K562 (cell line): ENCODE measurements around the gene RPF1. TPM values are rescaled to one million over a fixed set of nuclear protein-coding genes. Genes with fewer than 3 reads are reported as not detected.

Source experiments
- JUNB ChIP-seq: fragments of 450-650 bp; formaldehyde crosslinking; conservative IDR thresholded peaks from 2 replicates; pipeline ENCODE4 v1.4.0; 2020; ENCODE audit warnings: mild to moderate bottlenecking
- MED1 ChIP-seq: sonication (generic); formaldehyde crosslinking; IDR thresholded peaks from 2 replicates; pipeline ENCODE4 v1.8.1; 2023; ENCODE audit warnings: missing genetic modification reagents, borderline replicate concordance
- RBM17 ChIP-seq: fragments of 200-400 bp; formaldehyde crosslinking; IDR thresholded peaks from 2 replicates; pipeline ENCODE4 v1.6.1; 2017; ENCODE audit warnings: low read depth, mild to moderate bottlenecking, low read length, borderline replicate concordance
- RBM34 ChIP-seq: fragments of 200-400 bp; formaldehyde crosslinking; IDR thresholded peaks from 2 replicates; pipeline ENCODE4 v1.6.1; 2018; ENCODE audit warnings: low read length, borderline replicate concordance; ENCODE audit not compliant: insufficient read depth
- TAL1 ChIP-seq: fragments of 450-650 bp; IDR thresholded peaks from 2 replicates; pipeline ENCODE4 v1.6.1; 2016; ENCODE audit warnings: mild to moderate bottlenecking
- TRIM28 ChIP-seq: fragments of 450-650 bp; IDR thresholded peaks from 2 replicates; pipeline ENCODE4 v1.6.1; 2017
- ZFP1 ChIP-seq: fragments of 450-650 bp; formaldehyde crosslinking; IDR thresholded peaks from 2 replicates; pipeline ENCODE4 v1.4.0; 2020; ENCODE audit warnings: mild to moderate bottlenecking, mixed read lengths
- ZKSCAN3 ChIP-seq: fragments of 250-450 bp; sonication (Bioruptor Pico); IDR thresholded peaks from 2 replicates; pipeline ENCODE4 v1.4.0; 2020
- ZNF146 ChIP-seq: IDR thresholded peaks from one replicate; pipeline ENCODE4 v1.6.1; 2018; ENCODE audit warnings: missing compliant biosample characterization; ENCODE audit not compliant: unreplicated experiment
- ZNF165 ChIP-seq: fragments of 250-450 bp; sonication (Bioruptor Pico); IDR thresholded peaks from 2 replicates; pipeline ENCODE4 v1.4.0; 2020; ENCODE audit warnings: borderline replicate concordance
- ZNF274 ChIP-seq: IDR thresholded peaks from 2 replicates; pipeline ENCODE4 v1.6.1; 2011; ENCODE audit warnings: low read depth, mild to moderate bottlenecking, low read length, moderate library complexity, borderline replicate concordance
- ZNF282 ChIP-seq: sonication (generic); formaldehyde crosslinking; IDR thresholded peaks from 2 replicates; pipeline ENCODE4 v1.8.1; 2023; ENCODE audit warnings: missing genetic modification reagents
- ZNF589 ChIP-seq: fragments of 200-800 bp; sonication (Bioruptor generic); IDR thresholded peaks from 2 replicates; pipeline ENCODE4 v1.6.1; 2016; ENCODE audit warnings: low read depth, missing genetic modification characterization, missing compliant biosample characterization
- ZNF778 ChIP-seq: fragments of 450-650 bp; formaldehyde crosslinking; IDR thresholded peaks from 2 replicates; pipeline ENCODE4 v1.4.0; 2020; ENCODE audit warnings: mild to moderate bottlenecking, moderate library complexity
- polyA plus RNA-seq, 8 experiments: library from polyadenylated mRNA; depleted of rRNA in 4 of 8; stranded (reverse) in 5 of 8; unstranded in 3 of 8; fragments of >200 nt; fragmentation: Nextera tagmentation in 2 of 8; fragmentation: Illumina TruSeq in 1 of 8; extraction: Ambion mirVana in 2 of 8; extraction: Trizol in 1 of 8; gene quantifications; 2 replicates each; pipeline versions ENCODE4 v1.2.1 to v1.2.3, GENCODE V29; 2011 to 2014; ENCODE audit warnings: inconsistent platforms in 1 of 8, missing spikeins in 1 of 8
- total RNA-seq, 7 experiments: library from RNA; depleted of rRNA in 6 of 7; stranded (reverse); fragments of >200 nt in 6 of 7; fragmentation: Illumina TruSeq in 2 of 7; extraction: Trizol in 2 of 7; gene quantifications; 2 replicates each; pipeline versions ENCODE4 v1.2.1 to v1.2.3, GENCODE V29; 2011 to 2021; ENCODE audit warnings: low replicate concordance in 1 of 7
- TF ChIP-seq, protein P1 (sequence below): fragments of 450-650 bp; IDR thresholded peaks from 2 replicates; pipeline ENCODE4 v1.6.1; 2017; ENCODE audit warnings: antibody characterized with exemption, mild to moderate bottlenecking
- TF ChIP-seq, protein P2 (sequence below): sonication (generic); formaldehyde crosslinking; IDR thresholded peaks from 2 replicates; pipeline ENCODE4 v1.9.0; 2022; ENCODE audit warnings: mild to moderate bottlenecking, missing genetic modification reagents

RPF1 gene
- total and polyA plus RNA-seq, 9 of the 15 experiments (the other 6 are each of a cell fraction or from before 2014, with no cell fraction given) = 52.4 to 156 (median 90.2) TPM

DNA sequence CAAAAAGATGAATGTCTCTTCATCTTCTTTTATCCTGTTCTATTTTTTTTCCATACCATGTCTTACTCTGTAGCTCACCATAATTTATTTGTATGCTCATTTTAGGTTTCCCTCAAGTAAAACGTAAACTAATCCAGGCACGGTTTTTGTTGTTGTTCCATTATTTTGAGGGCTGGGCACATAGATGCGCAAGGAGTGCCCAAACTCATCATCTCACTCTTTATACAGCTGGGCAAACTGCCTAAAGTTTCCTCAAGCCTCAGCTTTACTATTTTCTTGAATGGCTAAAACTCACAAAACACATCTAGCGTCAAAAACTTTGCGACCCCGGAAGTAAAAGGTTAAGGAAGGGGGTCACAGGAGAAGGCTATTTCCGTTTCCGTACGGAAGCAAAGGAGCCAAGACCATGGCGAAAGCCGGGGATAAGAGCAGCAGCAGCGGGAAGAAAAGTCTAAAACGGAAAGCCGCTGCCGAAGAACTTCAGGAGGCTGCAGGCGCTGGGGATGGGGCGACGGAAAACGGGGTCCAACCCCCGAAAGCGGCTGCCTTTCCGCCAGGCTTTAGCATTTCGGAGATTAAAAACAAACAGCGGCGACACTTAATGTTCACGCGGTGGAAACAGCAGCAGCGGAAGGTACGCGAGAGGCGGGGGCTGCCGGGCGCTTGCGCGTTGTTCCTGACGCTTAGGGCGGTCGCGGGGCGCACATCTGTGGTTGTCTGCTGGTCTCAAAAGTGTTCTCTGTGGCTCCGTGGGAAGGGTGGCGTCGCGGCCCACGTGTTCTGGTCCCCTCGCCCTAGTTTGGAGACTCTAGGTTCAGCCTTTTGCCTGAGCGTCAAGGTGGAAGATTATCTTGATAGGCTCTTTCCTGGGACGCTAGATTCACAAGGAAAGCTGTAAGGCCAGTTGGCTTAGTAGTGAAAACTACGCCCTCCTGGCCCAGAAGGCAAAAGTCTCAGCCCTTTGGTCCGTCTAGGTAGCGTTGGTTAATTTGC, at the start of gene RPF1 (continued):
- TF ChIP-seq RBM17 (no peak), RBM34 (no peak), ZFP1 (CRISPR knock-in tag) (no peak), TRIM28 (no peak; the same call in 1 of the 2 replicates), ZNF282 (CRISPR knock-in tag) (no peak), ZNF146 (no peak), MED1 (CRISPR knock-in tag) (no peak), JUNB (CRISPR knock-in tag) (no peak), ZNF778 (CRISPR knock-in tag) (no peak), ZNF589 (CRISPR knock-in tag) (peak; percentile 90; the same call in 1 of the 2 replicates), ZKSCAN3 (CRISPR knock-in tag) (no peak), ZNF274 (no peak), TAL1 (no peak), ZNF165 (CRISPR knock-in tag) (no peak)
- TF ChIP-seq, protein P1, sequence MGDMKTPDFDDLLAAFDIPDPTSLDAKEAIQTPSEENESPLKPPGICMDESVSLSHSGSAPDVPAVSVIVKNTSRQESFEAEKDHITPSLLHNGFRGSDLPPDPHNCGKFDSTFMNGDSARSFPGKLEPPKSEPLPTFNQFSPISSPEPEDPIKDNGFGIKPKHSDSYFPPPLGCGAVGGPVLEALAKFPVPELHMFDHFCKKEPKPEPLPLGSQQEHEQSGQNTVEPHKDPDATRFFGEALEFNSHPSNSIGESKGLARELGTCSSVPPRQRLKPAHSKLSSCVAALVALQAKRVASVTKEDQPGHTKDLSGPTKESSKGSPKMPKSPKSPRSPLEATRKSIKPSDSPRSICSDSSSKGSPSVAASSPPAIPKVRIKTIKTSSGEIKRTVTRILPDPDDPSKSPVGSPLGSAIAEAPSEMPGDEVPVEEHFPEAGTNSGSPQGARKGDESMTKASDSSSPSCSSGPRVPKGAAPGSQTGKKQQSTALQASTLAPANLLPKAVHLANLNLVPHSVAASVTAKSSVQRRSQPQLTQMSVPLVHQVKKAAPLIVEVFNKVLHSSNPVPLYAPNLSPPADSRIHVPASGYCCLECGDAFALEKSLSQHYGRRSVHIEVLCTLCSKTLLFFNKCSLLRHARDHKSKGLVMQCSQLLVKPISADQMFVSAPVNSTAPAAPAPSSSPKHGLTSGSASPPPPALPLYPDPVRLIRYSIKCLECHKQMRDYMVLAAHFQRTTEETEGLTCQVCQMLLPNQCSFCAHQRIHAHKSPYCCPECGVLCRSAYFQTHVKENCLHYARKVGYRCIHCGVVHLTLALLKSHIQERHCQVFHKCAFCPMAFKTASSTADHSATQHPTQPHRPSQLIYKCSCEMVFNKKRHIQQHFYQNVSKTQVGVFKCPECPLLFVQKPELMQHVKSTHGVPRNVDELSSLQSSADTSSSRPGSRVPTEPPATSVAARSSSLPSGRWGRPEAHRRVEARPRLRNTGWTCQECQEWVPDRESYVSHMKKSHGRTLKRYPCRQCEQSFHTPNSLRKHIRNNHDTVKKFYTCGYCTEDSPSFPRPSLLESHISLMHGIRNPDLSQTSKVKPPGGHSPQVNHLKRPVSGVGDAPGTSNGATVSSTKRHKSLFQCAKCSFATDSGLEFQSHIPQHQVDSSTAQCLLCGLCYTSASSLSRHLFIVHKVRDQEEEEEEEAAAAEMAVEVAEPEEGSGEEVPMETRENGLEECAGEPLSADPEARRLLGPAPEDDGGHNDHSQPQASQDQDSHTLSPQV = no peak
- TF ChIP-seq, protein P2, sequence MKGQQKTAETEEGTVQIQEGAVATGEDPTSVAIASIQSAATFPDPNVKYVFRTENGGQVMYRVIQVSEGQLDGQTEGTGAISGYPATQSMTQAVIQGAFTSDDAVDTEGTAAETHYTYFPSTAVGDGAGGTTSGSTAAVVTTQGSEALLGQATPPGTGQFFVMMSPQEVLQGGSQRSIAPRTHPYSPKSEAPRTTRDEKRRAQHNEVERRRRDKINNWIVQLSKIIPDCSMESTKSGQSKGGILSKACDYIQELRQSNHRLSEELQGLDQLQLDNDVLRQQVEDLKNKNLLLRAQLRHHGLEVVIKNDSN (CRISPR knock-in tag) = peak; percentile 52
